ENCODE results near the gene CRACR2A.

Gene CRACR2A

GRCh38 chr12:3684449-3685051 lies 68.4 kb downstream of the CRACR2A start:
- no peak for DNase-seq (ENCODE audit: low spot score)

GRCh38 chr12:3683670-3684069 lies 69.2 kb downstream of the CRACR2A start:
- DNase-seq (ENCODE audit: low spot score) = peak; percentile 54

- no peak for DNase-seq (ENCODE audit: low spot score)
Measured at GRCh38 chr12:3681595-3682061, 71.3 kb downstream of the CRACR2A start.

GRCh38 chr12:3680919-3681594 lies 71.9 kb downstream of the CRACR2A start:
- no peak for DNase-seq (ENCODE audit: low spot score)

- DNase-seq (ENCODE audit: low spot score) = no peak
Measured at GRCh38 chr12:3679831-3680230, 73.1 kb downstream of the CRACR2A start.

GRCh38 chr12:3677609-3678008 lies 75.3 kb downstream of the CRACR2A start:
- DNase-seq (ENCODE audit: low spot score) = no peak

GRCh38 chr12:3673981-3674708 lies 78.8 kb downstream of the CRACR2A start:
- no peak for DNase-seq (ENCODE audit: low spot score)

- DNase-seq (ENCODE audit: low spot score) = no peak
Measured at GRCh38 chr12:3672113-3672509, 80.8 kb downstream of the CRACR2A start.

- DNase-seq (ENCODE audit: low spot score) = no peak
Measured at GRCh38 chr12:3671330-3672112, 81.4 kb downstream of the CRACR2A start.

GRCh38 chr12:3670083-3670620 lies 82.8 kb downstream of the CRACR2A start:
- DNase-seq (ENCODE audit: low spot score) = no peak

GRCh38 chr12:3669594-3669993 lies 83.3 kb downstream of the CRACR2A start:
- DNase-seq (ENCODE audit: low spot score) = no peak

GRCh38 chr12:3668479-3669165 lies 84.3 kb downstream of the CRACR2A start:
- DNase-seq (ENCODE audit: low spot score) = no peak

GRCh38 chr12:3667485-3667884 lies 85.4 kb downstream of the CRACR2A start:
- no peak for DNase-seq (ENCODE audit: low spot score)

GRCh38 chr12:3666441-3666840 lies 86.5 kb downstream of the CRACR2A start:
- DNase-seq (ENCODE audit: low spot score) = no peak

GRCh38 chr12:3662521-3662921 lies 90.4 kb downstream of the CRACR2A start:
- no peak for DNase-seq (ENCODE audit: low spot score)

GRCh38 chr12:3661028-3661427 lies 91.9 kb downstream of the CRACR2A start:
- no peak for DNase-seq (ENCODE audit: low spot score)

GRCh38 chr12:3658327-3659163 lies 94.4 kb downstream of the CRACR2A start:
- DNase-seq (ENCODE audit: low spot score) = no peak

GRCh38 chr12:3656946-3657622 lies 95.8 kb downstream of the CRACR2A start:
- no peak for DNase-seq (ENCODE audit: low spot score)

- peak; percentile 10 for DNase-seq (ENCODE audit: low spot score)
Measured at GRCh38 chr12:3655328-3655900, 97.5 kb downstream of the CRACR2A start.
